H9 (cell line): ENCODE data around the gene CXCL8. TPM values are rescaled to one million over a fixed set of nuclear protein-coding genes. Genes with fewer than 3 reads are reported as not detected.

Experiments
- DNase-seq: peaks from one replicate; pipeline ENCODE4 v3.0.0-alpha.2; 2017
- H2AFZ ChIP-seq: one replicate; pipeline ENCODE4 v1.6.1; 2013; ENCODE audit warnings: mild to moderate bottlenecking, low read length, control low read depth, moderate library complexity
- H2AK5ac ChIP-seq: 2 replicates; pipeline ENCODE4 v1.6.1; 2013; ENCODE audit warnings: low read length, control low read depth, mixed read lengths; ENCODE audit not compliant: insufficient read length
- H2BK120ac ChIP-seq: one replicate; pipeline ENCODE4 v1.6.1; 2013; ENCODE audit warnings: low read depth, mild to moderate bottlenecking, low read length, control low read depth, inconsistent platforms; ENCODE audit not compliant: poor library complexity, severe bottlenecking
- H2BK12ac ChIP-seq: 2 replicates; pipeline ENCODE4 v1.6.1; 2013; ENCODE audit warnings: low read length, control low read depth, mixed read lengths, low read depth; ENCODE audit not compliant: insufficient read length
- H2BK15ac ChIP-seq: 2 replicates; pipeline ENCODE4 v1.6.1; 2013; ENCODE audit warnings: low read depth, low read length, control low read depth
- H2BK20ac ChIP-seq: one replicate; pipeline ENCODE4 v1.6.1; 2013; ENCODE audit warnings: low read depth, mild to moderate bottlenecking, low read length, control low read depth, inconsistent platforms; ENCODE audit not compliant: poor library complexity, severe bottlenecking
- H2BK5ac ChIP-seq: 2 replicates; pipeline ENCODE4 v1.6.1; 2013; ENCODE audit warnings: low read length, control low read depth, mixed read lengths; ENCODE audit not compliant: insufficient read length
- H3K14ac ChIP-seq: 2 replicates; pipeline ENCODE4 v1.6.1; 2013; ENCODE audit warnings: low read length, control low read depth; ENCODE audit not compliant: insufficient read depth
- H3K18ac ChIP-seq: 2 replicates; pipeline ENCODE4 v1.6.1; 2013; ENCODE audit warnings: low read depth, mild to moderate bottlenecking, mixed read lengths, low read length, control low read depth; ENCODE audit not compliant: insufficient read length
- H3K23ac ChIP-seq: 2 replicates; pipeline ENCODE4 v1.6.1; 2013; ENCODE audit warnings: low read length, control low read depth, mixed read lengths, low read depth; ENCODE audit not compliant: insufficient read length
- H3K23me2 ChIP-seq: 2 replicates; pipeline ENCODE4 v1.6.1; 2013; ENCODE audit warnings: low read depth, mild to moderate bottlenecking, mixed read lengths, low read length, control low read depth; ENCODE audit not compliant: insufficient read length, poor library complexity, severe bottlenecking
- H3K27ac ChIP-seq: 2 replicates; pipeline ENCODE4 v1.5.1; 2013; ENCODE audit warnings: low read length, control low read depth, mixed read lengths, low read depth; ENCODE audit not compliant: insufficient read length
- H3K27me3 ChIP-seq: 2 replicates; pipeline ENCODE4 v1.6.1; 2013; ENCODE audit warnings: low read length, control low read depth, inconsistent platforms; ENCODE audit not compliant: insufficient read depth
- H3K4ac ChIP-seq: 2 replicates; pipeline ENCODE4 v1.6.1; 2013; ENCODE audit warnings: low read depth, mild to moderate bottlenecking, control low read depth, inconsistent platforms, low read length, moderate library complexity
- H3K4me1 ChIP-seq: 2 replicates; pipeline ENCODE4 v1.6.1; 2013; ENCODE audit warnings: low read length, control low read depth, inconsistent platforms; ENCODE audit not compliant: insufficient read depth
- H3K4me2 ChIP-seq: 2 replicates; pipeline ENCODE4 v1.6.1; 2013; ENCODE audit warnings: low read length, control low read depth, mixed read lengths; ENCODE audit not compliant: insufficient read length, insufficient read depth
- H3K56ac ChIP-seq: 2 replicates; pipeline ENCODE4 v1.6.1; 2013; ENCODE audit warnings: low read depth, mild to moderate bottlenecking, mixed read lengths, low read length, control low read depth; ENCODE audit not compliant: insufficient read length
- H3K79me1 ChIP-seq: 2 replicates; pipeline ENCODE4 v1.6.1; 2013; ENCODE audit warnings: low read depth, mild to moderate bottlenecking, moderate library complexity, low read length, control low read depth, inconsistent platforms; ENCODE audit not compliant: insufficient read depth, poor library complexity, severe bottlenecking
- H3K79me2 ChIP-seq: 2 replicates; pipeline ENCODE4 v1.6.1; 2013; ENCODE audit warnings: low read length, control low read depth, inconsistent platforms; ENCODE audit not compliant: insufficient read depth
- H3K9ac ChIP-seq: 2 replicates; pipeline ENCODE4 v1.6.1; 2013; ENCODE audit warnings: low read length, control low read depth, mixed read lengths; ENCODE audit not compliant: insufficient read length; ENCODE audit errors: extremely low read depth
- H3K9me3 ChIP-seq: one replicate; pipeline ENCODE4 v1.6.1; 2013; ENCODE audit warnings: low read depth, low read length, inconsistent platforms; ENCODE audit not compliant: control insufficient read depth
- H3T11ph ChIP-seq: one replicate; pipeline ENCODE4 v1.6.1; 2013; ENCODE audit warnings: mild to moderate bottlenecking, low read length, control low read depth, inconsistent platforms
- H4K20me1 ChIP-seq: one replicate; pipeline ENCODE4 v1.6.1; 2013; ENCODE audit not compliant: control insufficient read depth, insufficient read length, insufficient read depth
- H4K5ac ChIP-seq: 2 replicates; pipeline ENCODE4 v1.6.1; 2013; ENCODE audit warnings: low read depth, mild to moderate bottlenecking, mixed read lengths, low read length, control low read depth; ENCODE audit not compliant: insufficient read length
- H4K8ac ChIP-seq: replicated peaks from 2 replicates; pipeline ENCODE4 v1.6.1; 2013; ENCODE audit warnings: low read length, control low read depth, mixed read lengths, low read depth; ENCODE audit not compliant: insufficient read length
- H4K91ac ChIP-seq: 2 replicates; pipeline ENCODE4 v1.6.1; 2013; ENCODE audit warnings: low read depth, mild to moderate bottlenecking, moderate library complexity, mixed read lengths, low read length, control low read depth; ENCODE audit not compliant: insufficient read length
- H3K27ac Mint-ChIP-seq, 3 experiments: 2 replicates in 2 of 3; 3 replicates in 1 of 3; pipeline ENCODE4 v1.8.0; 2020 to 2021; ENCODE audit warnings: mixed read lengths in 3 of 3, mild to moderate bottlenecking in 1 of 3, moderate library complexity in 1 of 3
- H3K27me3 Mint-ChIP-seq: 2 replicates; pipeline ENCODE4 v1.8.0; 2021; ENCODE audit warnings: low read depth, mild to moderate bottlenecking, moderate library complexity, mixed read lengths
- H3K36me3 Mint-ChIP-seq, 3 experiments: 2 replicates in 2 of 3; 3 replicates in 1 of 3; pipeline ENCODE4 v1.8.0; 2020 to 2021; ENCODE audit warnings: low read depth in 3 of 3, mixed read lengths in 3 of 3; ENCODE audit not compliant: insufficient read depth in 1 of 3
- H3K4me1 Mint-ChIP-seq, 2 experiments: 2 replicates each; pipeline ENCODE4 v1.8.0; 2020; ENCODE audit warnings: mixed read lengths in 2 of 2
- H3K4me3 Mint-ChIP-seq, 2 experiments: 2 replicates in 1 of 2; 3 replicates in 1 of 2; pipeline ENCODE4 v1.8.0; 2020 to 2021; ENCODE audit warnings: mild to moderate bottlenecking in 2 of 2, mixed read lengths in 2 of 2, moderate library complexity in 1 of 2
- H3K9me3 Mint-ChIP-seq, 2 experiments: 2 replicates in 1 of 2; 3 replicates in 1 of 2; pipeline ENCODE4 v1.8.0; 2020; ENCODE audit warnings: mild to moderate bottlenecking in 2 of 2, mixed read lengths in 2 of 2, moderate library complexity in 1 of 2
- CTCF ChIP-seq: fragments of 200-600 bp; sonication (generic); conservative IDR thresholded peaks from 3 replicates; pipeline ENCODE4 v1.8.0; 2021; ENCODE audit warnings: antibody characterized with exemption, mild to moderate bottlenecking
- WGBS: extraction: QIAGEN DNeasy Blood & Tissue Kit; methylation state at CpG from one replicate; pipeline ENCODE4 v1.1.7; 2013; ENCODE audit warnings: missing lambda C conversion rate, low lambda C conversion rate, mixed read lengths; ENCODE audit not compliant: insufficient read length; ENCODE audit errors: extremely low coverage; 5-methylcytosine and 5-hydroxymethylcytosine counted together
- total RNA-seq: library from RNA; stranded (reverse); gene quantifications from 2 replicates; pipeline ENCODE4 v1.2.1, GENCODE V29; 2021

Gene CXCL8
- total RNA-seq, 1 experiment from 2014 or later = not detected

GRCh38 chr4:73753215-73753614 is 12.8 kb downstream of the CXCL8 start:
- no peak overlapping the region for H2AK5ac ChIP-seq
- no peak overlapping the region for H4K5ac ChIP-seq
- no peak overlapping the region for H4K8ac ChIP-seq
- no peak overlapping the region for H2BK20ac ChIP-seq
- no peak overlapping the region for H4K91ac ChIP-seq
- Mint-ChIP-seq H3K36me3 (no peaks in the 10 kb centered on the region), H3K4me1 (peaks cover 0 to 4% of the 10 kb centered on the region in 2 experiments; a peak in 1 of 4 replicates), H3K27ac (no peak overlapping the region), H3K27me3 (no peaks in the 10 kb centered on the region), H3K4me3 (no peak overlapping the region), H3K9me3 (no peaks in the 10 kb centered on the region)
- H2AFZ ChIP-seq = no peak overlapping the region
- no peak overlapping the region for H3K14ac ChIP-seq
- no peak overlapping the region for H3K4ac ChIP-seq
- no peak overlapping the region for H2BK120ac ChIP-seq
- TF ChIP-seq CTCF = no peak
- DNase-seq = no peak
- no peak overlapping the region for H3K56ac ChIP-seq
- no peaks in the 10 kb centered on the region for H3K23me2 ChIP-seq
- no peaks in the 10 kb centered on the region for H3K27me3 ChIP-seq
- H3K79me2 ChIP-seq = no peaks in the 10 kb centered on the region
- H3K79me1 ChIP-seq = no peaks in the 10 kb centered on the region
- H3K9me3 ChIP-seq = no peaks in the 10 kb centered on the region
- no CpG with 5 or more reads among the region's 1 CpG for WGBS
- H3T11ph ChIP-seq = no peak overlapping the region
- H3K18ac ChIP-seq = no peak overlapping the region
- no peak overlapping the region for H3K9ac ChIP-seq
- no peak overlapping the region for H2BK12ac ChIP-seq
- no peaks in the 10 kb centered on the region for H4K20me1 ChIP-seq
- H3K4me1 ChIP-seq = no peaks in the 10 kb centered on the region
- no peak overlapping the region for H2BK15ac ChIP-seq
- H3K4me2 ChIP-seq = no peak overlapping the region
- H3K27ac ChIP-seq = no peak overlapping the region
- no peak overlapping the region for H2BK5ac ChIP-seq
- H3K23ac ChIP-seq = no peak overlapping the region
